HEK293 (cell line): ENCODE results near the gene ZNF780B.

Source experiments
- GLI2 ChIP-seq: fragments of 450-650 bp; formaldehyde crosslinking; IDR thresholded peaks from 2 replicates; pipeline ENCODE4; 2017; ENCODE audit warnings: missing biosample characterization, missing genetic modification characterization, low read depth, borderline replicate concordance
- HOXA7 ChIP-seq: sonication (generic); formaldehyde crosslinking; IDR thresholded peaks from 2 replicates; pipeline ENCODE4 v1.8.1; 2022; ENCODE audit warnings: missing genetic modification reagents, borderline replicate concordance
- KLF7 ChIP-seq: fragments of 450-650 bp; formaldehyde crosslinking; IDR thresholded peaks from 2 replicates; pipeline ENCODE4 v1.5.1; 2016; ENCODE audit warnings: missing biosample characterization, missing genetic modification characterization, borderline replicate concordance
- MEIS1 ChIP-seq: sonication (generic); formaldehyde crosslinking; IDR thresholded peaks from 2 replicates; pipeline ENCODE4 v1.8.1; 2022; ENCODE audit warnings: missing genetic modification reagents, mild to moderate bottlenecking, borderline replicate concordance
- PRDM10 ChIP-seq: fragments of 450-650 bp; formaldehyde crosslinking; IDR thresholded peaks from 2 replicates; pipeline ENCODE4 v1.5.1; 2016; ENCODE audit warnings: missing biosample characterization, missing genetic modification characterization
- RBAK ChIP-seq: fragments of 450-650 bp; formaldehyde crosslinking; IDR thresholded peaks from 2 replicates; pipeline ENCODE4 v1.5.1; 2016; ENCODE audit warnings: missing biosample characterization, missing genetic modification characterization
- REPIN1 ChIP-seq: fragments of 450-650 bp; formaldehyde crosslinking; IDR thresholded peaks from 2 replicates; pipeline ENCODE4 v1.5.1; 2017; ENCODE audit warnings: missing biosample characterization, missing genetic modification characterization, low read depth
- SETDB1 ChIP-seq: IDR thresholded peaks from one replicate; pipeline ENCODE4 v1.6.1; 2017; ENCODE audit warnings: mild to moderate bottlenecking, low read length, moderate library complexity, mixed read lengths; ENCODE audit not compliant: insufficient read length
- SP7 ChIP-seq: fragments of 450-650 bp; formaldehyde crosslinking; IDR thresholded peaks from 2 replicates; pipeline ENCODE4 v1.5.1; 2016; ENCODE audit warnings: missing biosample characterization, missing genetic modification characterization
- TCF7L2 ChIP-seq: IDR thresholded peaks from 2 replicates; pipeline ENCODE4 v1.6.1; 2011; ENCODE audit warnings: low read depth, mild to moderate bottlenecking, inconsistent platforms, low read length, moderate library complexity, borderline replicate concordance
- ZBTB20 ChIP-seq: fragments of 450-650 bp; formaldehyde crosslinking; IDR thresholded peaks from 2 replicates; pipeline ENCODE4 v1.5.1; 2016; ENCODE audit warnings: missing biosample characterization, missing genetic modification characterization
- ZEB2 ChIP-seq: fragments of 450-650 bp; formaldehyde crosslinking; IDR thresholded peaks from 2 replicates; pipeline ENCODE4 v1.5.1; 2016; ENCODE audit warnings: missing biosample characterization, missing genetic modification characterization
- ZFP37 ChIP-seq: fragments of 450-650 bp; formaldehyde crosslinking; IDR thresholded peaks from 2 replicates; pipeline ENCODE4 v1.5.1; 2016; ENCODE audit warnings: missing biosample characterization, missing genetic modification characterization
- ZIC2 ChIP-seq: fragments of 450-650 bp; formaldehyde crosslinking; IDR thresholded peaks from 2 replicates; pipeline ENCODE4 v1.5.1; 2016; ENCODE audit warnings: missing biosample characterization, missing genetic modification characterization
- ZNF211 ChIP-seq: fragments of 450-650 bp; formaldehyde crosslinking; IDR thresholded peaks from 2 replicates; pipeline ENCODE4 v1.5.1; 2016; ENCODE audit warnings: low read depth, missing biosample characterization, missing genetic modification characterization
- ZNF24 ChIP-seq: fragments of 450-650 bp; formaldehyde crosslinking; IDR thresholded peaks from 2 replicates; pipeline ENCODE4 v1.5.1; 2016; ENCODE audit warnings: missing biosample characterization, missing genetic modification characterization
- ZNF398 ChIP-seq: fragments of 450-650 bp; formaldehyde crosslinking; IDR thresholded peaks from 2 replicates; pipeline ENCODE4 v1.5.1; 2017; ENCODE audit warnings: missing biosample characterization, missing genetic modification characterization
- ZNF521 ChIP-seq: fragments of 450-650 bp; formaldehyde crosslinking; IDR thresholded peaks from 2 replicates; pipeline ENCODE4 v1.5.1; 2017; ENCODE audit warnings: missing biosample characterization, mild to moderate bottlenecking, missing genetic modification characterization
- ZNF530 ChIP-seq: fragments of 450-650 bp; formaldehyde crosslinking; IDR thresholded peaks from 2 replicates; pipeline ENCODE4 v1.5.1; 2016; ENCODE audit warnings: low read depth, missing biosample characterization, missing genetic modification characterization
- ZNF560 ChIP-seq: fragments of 450-650 bp; formaldehyde crosslinking; IDR thresholded peaks from 2 replicates; pipeline ENCODE4 v1.5.1; 2017; ENCODE audit warnings: missing biosample characterization, missing genetic modification characterization, borderline replicate concordance
- ZNF610 ChIP-seq: fragments of 450-650 bp; formaldehyde crosslinking; IDR thresholded peaks from 2 replicates; pipeline ENCODE4 v1.5.1; 2016; ENCODE audit warnings: missing biosample characterization, missing genetic modification characterization, borderline replicate concordance
- ZNF747 ChIP-seq: fragments of 450-650 bp; formaldehyde crosslinking; IDR thresholded peaks from 2 replicates; pipeline ENCODE4 v1.5.1; 2016; ENCODE audit warnings: missing biosample characterization, missing genetic modification characterization
- ZNF768 ChIP-seq: fragments of 450-650 bp; formaldehyde crosslinking; IDR thresholded peaks from 2 replicates; pipeline ENCODE4 v1.5.1; 2018; ENCODE audit warnings: missing biosample characterization, mild to moderate bottlenecking, missing genetic modification characterization
- ZNF792 ChIP-seq: fragments of 450-650 bp; formaldehyde crosslinking; IDR thresholded peaks from 2 replicates; pipeline ENCODE4 v1.5.1; 2016; ENCODE audit warnings: missing biosample characterization, missing genetic modification characterization
- ZNF837 ChIP-seq: fragments of 450-650 bp; formaldehyde crosslinking; IDR thresholded peaks from 2 replicates; pipeline ENCODE4 v1.5.1; 2016; ENCODE audit warnings: missing biosample characterization, missing genetic modification characterization
- TF ChIP-seq, protein P1 (sequence below): fragments of 450-650 bp; formaldehyde crosslinking; IDR thresholded peaks from 2 replicates; pipeline ENCODE4 v1.5.1; 2016; ENCODE audit warnings: missing biosample characterization, missing genetic modification characterization, borderline replicate concordance
- TF ChIP-seq, protein P2 (sequence below): fragments of 450-650 bp; formaldehyde crosslinking; IDR thresholded peaks from 2 replicates; pipeline ENCODE4 v1.5.1; 2016; ENCODE audit warnings: missing biosample characterization, missing genetic modification characterization, borderline replicate concordance

ZNF780B gene

DNA sequence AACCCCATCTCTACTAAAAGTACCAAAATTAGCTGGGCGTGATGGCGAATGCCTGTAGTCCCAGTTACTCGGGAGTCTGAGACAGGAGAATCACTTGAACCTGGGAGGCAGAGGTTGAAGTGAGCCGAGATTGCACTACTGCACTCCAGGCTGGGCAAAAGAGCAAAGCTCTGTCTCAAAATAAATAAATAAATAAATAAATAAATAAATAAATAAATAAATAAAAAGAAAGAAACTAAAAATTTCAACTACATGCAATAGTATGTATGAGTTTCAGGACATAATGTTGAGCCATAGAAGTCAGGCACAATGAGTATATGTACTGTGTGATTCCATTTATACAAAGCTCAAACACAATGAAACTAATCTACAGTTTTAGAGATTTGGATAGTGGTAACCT is 47.6 kb upstream of the ZNF780B start (continued):
- TF ChIP-seq HOXA7, result no peak
- no peak for TF ChIP-seq ZNF211
- TF ChIP-seq ZNF521 (tag by site-specific recombination), result no peak
- no peak for TF ChIP-seq ZNF747
- peak; percentile 50; the same call in 1 of the 2 replicates for TF ChIP-seq KLF7
- TF ChIP-seq SETDB1, result no peak
- no peak for TF ChIP-seq MEIS1 (CRISPR knock-in tag)
- TF ChIP-seq ZNF398 (tag by site-specific recombination), result no peak
- TF ChIP-seq ZNF530 (tag by site-specific recombination), result peak; percentile 82; the same call in 1 of the 2 replicates
- TF ChIP-seq, protein P1, sequence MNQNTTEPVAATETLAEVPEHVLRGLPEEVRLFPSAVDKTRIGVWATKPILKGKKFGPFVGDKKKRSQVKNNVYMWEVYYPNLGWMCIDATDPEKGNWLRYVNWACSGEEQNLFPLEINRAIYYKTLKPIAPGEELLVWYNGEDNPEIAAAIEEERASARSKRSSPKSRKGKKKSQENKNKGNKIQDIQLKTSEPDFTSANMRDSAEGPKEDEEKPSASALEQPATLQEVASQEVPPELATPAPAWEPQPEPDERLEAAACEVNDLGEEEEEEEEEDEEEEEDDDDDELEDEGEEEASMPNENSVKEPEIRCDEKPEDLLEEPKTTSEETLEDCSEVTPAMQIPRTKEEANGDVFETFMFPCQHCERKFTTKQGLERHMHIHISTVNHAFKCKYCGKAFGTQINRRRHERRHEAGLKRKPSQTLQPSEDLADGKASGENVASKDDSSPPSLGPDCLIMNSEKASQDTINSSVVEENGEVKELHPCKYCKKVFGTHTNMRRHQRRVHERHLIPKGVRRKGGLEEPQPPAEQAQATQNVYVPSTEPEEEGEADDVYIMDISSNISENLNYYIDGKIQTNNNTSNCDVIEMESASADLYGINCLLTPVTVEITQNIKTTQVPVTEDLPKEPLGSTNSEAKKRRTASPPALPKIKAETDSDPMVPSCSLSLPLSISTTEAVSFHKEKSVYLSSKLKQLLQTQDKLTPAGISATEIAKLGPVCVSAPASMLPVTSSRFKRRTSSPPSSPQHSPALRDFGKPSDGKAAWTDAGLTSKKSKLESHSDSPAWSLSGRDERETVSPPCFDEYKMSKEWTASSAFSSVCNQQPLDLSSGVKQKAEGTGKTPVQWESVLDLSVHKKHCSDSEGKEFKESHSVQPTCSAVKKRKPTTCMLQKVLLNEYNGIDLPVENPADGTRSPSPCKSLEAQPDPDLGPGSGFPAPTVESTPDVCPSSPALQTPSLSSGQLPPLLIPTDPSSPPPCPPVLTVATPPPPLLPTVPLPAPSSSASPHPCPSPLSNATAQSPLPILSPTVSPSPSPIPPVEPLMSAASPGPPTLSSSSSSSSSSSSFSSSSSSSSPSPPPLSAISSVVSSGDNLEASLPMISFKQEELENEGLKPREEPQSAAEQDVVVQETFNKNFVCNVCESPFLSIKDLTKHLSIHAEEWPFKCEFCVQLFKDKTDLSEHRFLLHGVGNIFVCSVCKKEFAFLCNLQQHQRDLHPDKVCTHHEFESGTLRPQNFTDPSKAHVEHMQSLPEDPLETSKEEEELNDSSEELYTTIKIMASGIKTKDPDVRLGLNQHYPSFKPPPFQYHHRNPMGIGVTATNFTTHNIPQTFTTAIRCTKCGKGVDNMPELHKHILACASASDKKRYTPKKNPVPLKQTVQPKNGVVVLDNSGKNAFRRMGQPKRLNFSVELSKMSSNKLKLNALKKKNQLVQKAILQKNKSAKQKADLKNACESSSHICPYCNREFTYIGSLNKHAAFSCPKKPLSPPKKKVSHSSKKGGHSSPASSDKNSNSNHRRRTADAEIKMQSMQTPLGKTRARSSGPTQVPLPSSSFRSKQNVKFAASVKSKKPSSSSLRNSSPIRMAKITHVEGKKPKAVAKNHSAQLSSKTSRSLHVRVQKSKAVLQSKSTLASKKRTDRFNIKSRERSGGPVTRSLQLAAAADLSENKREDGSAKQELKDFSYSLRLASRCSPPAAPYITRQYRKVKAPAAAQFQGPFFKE, result no peak
- TF ChIP-seq, protein P2, sequence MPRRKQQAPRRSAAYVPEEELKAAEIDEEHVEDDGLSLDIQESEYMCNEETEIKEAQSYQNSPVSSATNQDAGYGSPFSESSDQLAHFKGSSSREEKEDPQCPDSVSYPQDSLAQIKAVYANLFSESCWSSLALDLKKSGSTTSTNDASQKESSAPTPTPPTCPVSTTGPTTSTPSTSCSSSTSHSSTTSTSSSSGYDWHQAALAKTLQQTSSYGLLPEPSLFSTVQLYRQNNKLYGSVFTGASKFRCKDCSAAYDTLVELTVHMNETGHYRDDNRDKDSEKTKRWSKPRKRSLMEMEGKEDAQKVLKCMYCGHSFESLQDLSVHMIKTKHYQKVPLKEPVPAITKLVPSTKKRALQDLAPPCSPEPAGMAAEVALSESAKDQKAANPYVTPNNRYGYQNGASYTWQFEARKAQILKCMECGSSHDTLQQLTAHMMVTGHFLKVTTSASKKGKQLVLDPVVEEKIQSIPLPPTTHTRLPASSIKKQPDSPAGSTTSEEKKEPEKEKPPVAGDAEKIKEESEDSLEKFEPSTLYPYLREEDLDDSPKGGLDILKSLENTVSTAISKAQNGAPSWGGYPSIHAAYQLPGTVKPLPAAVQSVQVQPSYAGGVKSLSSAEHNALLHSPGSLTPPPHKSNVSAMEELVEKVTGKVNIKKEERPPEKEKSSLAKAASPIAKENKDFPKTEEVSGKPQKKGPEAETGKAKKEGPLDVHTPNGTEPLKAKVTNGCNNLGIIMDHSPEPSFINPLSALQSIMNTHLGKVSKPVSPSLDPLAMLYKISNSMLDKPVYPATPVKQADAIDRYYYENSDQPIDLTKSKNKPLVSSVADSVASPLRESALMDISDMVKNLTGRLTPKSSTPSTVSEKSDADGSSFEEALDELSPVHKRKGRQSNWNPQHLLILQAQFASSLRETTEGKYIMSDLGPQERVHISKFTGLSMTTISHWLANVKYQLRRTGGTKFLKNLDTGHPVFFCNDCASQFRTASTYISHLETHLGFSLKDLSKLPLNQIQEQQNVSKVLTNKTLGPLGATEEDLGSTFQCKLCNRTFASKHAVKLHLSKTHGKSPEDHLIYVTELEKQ, result peak; percentile 40; the same call in 1 of the 2 replicates
- TF ChIP-seq ZNF24 (tag by site-specific recombination), result no peak
- TF ChIP-seq REPIN1 (tag by site-specific recombination), result peak; percentile 74; the same call in 1 of the 2 replicates
- TF ChIP-seq ZFP37, result peak; percentile 98
- TF ChIP-seq ZBTB20, result no peak
- no peak for TF ChIP-seq ZNF610 (tag by site-specific recombination)
- no peak for TF ChIP-seq PRDM10 (tag by site-specific recombination)
- no peak for TF ChIP-seq ZNF768 (tag by site-specific recombination)
- TF ChIP-seq TCF7L2, result no peak
- peak; percentile 97 for TF ChIP-seq ZNF560 (tag by site-specific recombination)
- no peak for TF ChIP-seq ZNF792 (tag by site-specific recombination)
- TF ChIP-seq ZIC2, result no peak
- TF ChIP-seq SP7 (tag by site-specific recombination), result no peak
- peak; percentile 86; the same call in 1 of the 2 replicates for TF ChIP-seq GLI2 (tag by site-specific recombination)
- no peak for TF ChIP-seq ZEB2 (tag by site-specific recombination)
- peak; percentile 84 for TF ChIP-seq RBAK
- no peak for TF ChIP-seq ZNF837
